GM19035 (cell line): Measurements from ENCODE around the gene DNAJC30.

Experiments used
- ATAC-seq: cut with Tn5 transposase; IDR thresholded peaks from one replicate; pipeline ENCODE4 v1.9.1; 2021; ENCODE audit not compliant: unreplicated experiment

The DNAJC30 gene

GRCh38 chr7:73708961-73709549 is 25.8 kb upstream of the DNAJC30 start:
- no peak for ATAC-seq

- ATAC-seq: no peak
These were observed 23.9 kb upstream of the DNAJC30 start for GRCh38 chr7:73707045-73707631.

GRCh38 chr7:73706126-73707044 is 23.1 kb upstream of the DNAJC30 start:
- ATAC-seq: no peak

GRCh38 chr7:73705551-73705920 is 22.3 kb upstream of the DNAJC30 start:
- no peak for ATAC-seq

- ATAC-seq: no peak
These were observed 21.6 kb upstream of the DNAJC30 start for GRCh38 chr7:73704640-73705550.

- no peak for ATAC-seq
These were observed 20.7 kb upstream of the DNAJC30 start for GRCh38 chr7:73703757-73704639.

- ATAC-seq: no peak
These were observed 20.0 kb upstream of the DNAJC30 start for GRCh38 chr7:73703225-73703624.

- no peak for ATAC-seq
These were observed 19.4 kb upstream of the DNAJC30 start for GRCh38 chr7:73702665-73703064.

- ATAC-seq: no peak
These were observed 19.0 kb upstream of the DNAJC30 start for GRCh38 chr7:73702226-73702625.

GRCh38 chr7:73701357-73701995 is 18.2 kb upstream of the DNAJC30 start:
- no peak for ATAC-seq

GRCh38 chr7:73700581-73701134 is 17.4 kb upstream of the DNAJC30 start:
- ATAC-seq: no peak

GRCh38 chr7:73700069-73700423 is 16.8 kb upstream of the DNAJC30 start:
- no peak for ATAC-seq

GRCh38 chr7:73699370-73700068 is 16.3 kb upstream of the DNAJC30 start:
- no peak for ATAC-seq

- ATAC-seq: no peak
These were observed 15.2 kb upstream of the DNAJC30 start for GRCh38 chr7:73698410-73698809.

GRCh38 chr7:73696372-73696771 is 13.1 kb upstream of the DNAJC30 start:
- no peak for ATAC-seq

GRCh38 chr7:73690646-73691045 is 7.4 kb upstream of the DNAJC30 start:
- ATAC-seq: no peak

GRCh38 chr7:73688288-73688687 is 5.0 kb upstream of the DNAJC30 start:
- no peak for ATAC-seq

GRCh38 chr7:73685311-73685710 is 2.1 kb upstream of the DNAJC30 start:
- ATAC-seq: no peak
